ENCODE results near the gene MAVS.
"Not testable (repeated sequence)": the region's sequence is repeated elsewhere in the genome, so short reads cannot be mapped to it uniquely, and the experiment has no call there.

The MAVS gene

DNA sequence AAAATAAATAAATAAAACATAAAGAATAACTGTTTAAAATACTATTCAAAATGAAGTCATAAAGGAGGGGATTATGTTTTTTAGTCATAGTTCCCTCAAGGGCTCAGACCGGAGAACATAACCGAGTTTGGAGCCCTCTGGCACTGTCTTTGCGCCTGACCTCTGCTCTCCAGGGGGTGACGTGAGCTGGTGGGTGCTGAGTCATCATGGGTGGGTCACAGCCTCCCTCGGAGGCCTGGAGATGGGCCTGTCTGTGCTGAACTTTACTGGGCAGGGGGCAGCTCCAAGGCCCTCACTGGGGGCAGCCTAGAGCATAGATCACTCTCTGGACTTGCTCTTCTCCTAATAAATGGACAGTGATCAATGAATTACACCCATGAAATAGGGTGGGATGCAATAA is 3.1 kb upstream of the MAVS start:
- no peak for ATAC-seq
- no peak for TF ChIP-seq RARB (CRISPR knock-in tag; IDR thresholded peaks at IDR 0.05)
- TF ChIP-seq CSDC2 (CRISPR knock-in tag; IDR thresholded peaks at IDR 0.05) = no peak
- TF ChIP-seq POU6F1 (CRISPR knock-in tag; IDR thresholded peaks at IDR 0.05; ENCODE audit: borderline replicate concordance, low read depth) = no peak
- no peak for TF ChIP-seq SNAI2 (CRISPR knock-in tag; IDR thresholded peaks at IDR 0.05)
- TF ChIP-seq ZFP30 (CRISPR knock-in tag; IDR thresholded peaks at IDR 0.05) = no peak
- TF ChIP-seq, protein P1, sequence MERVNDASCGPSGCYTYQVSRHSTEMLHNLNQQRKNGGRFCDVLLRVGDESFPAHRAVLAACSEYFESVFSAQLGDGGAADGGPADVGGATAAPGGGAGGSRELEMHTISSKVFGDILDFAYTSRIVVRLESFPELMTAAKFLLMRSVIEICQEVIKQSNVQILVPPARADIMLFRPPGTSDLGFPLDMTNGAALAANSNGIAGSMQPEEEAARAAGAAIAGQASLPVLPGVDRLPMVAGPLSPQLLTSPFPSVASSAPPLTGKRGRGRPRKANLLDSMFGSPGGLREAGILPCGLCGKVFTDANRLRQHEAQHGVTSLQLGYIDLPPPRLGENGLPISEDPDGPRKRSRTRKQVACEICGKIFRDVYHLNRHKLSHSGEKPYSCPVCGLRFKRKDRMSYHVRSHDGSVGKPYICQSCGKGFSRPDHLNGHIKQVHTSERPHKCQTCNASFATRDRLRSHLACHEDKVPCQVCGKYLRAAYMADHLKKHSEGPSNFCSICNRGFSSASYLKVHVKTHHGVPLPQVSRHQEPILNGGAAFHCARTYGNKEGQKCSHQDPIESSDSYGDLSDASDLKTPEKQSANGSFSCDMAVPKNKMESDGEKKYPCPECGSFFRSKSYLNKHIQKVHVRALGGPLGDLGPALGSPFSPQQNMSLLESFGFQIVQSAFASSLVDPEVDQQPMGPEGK (CRISPR knock-in tag; IDR thresholded peaks at IDR 0.05; ENCODE audit: borderline replicate concordance) = no peak
- TF ChIP-seq TOX (CRISPR knock-in tag; IDR thresholded peaks at IDR 0.05; ENCODE audit: borderline replicate concordance) = no peak
- TF ChIP-seq, protein P2, sequence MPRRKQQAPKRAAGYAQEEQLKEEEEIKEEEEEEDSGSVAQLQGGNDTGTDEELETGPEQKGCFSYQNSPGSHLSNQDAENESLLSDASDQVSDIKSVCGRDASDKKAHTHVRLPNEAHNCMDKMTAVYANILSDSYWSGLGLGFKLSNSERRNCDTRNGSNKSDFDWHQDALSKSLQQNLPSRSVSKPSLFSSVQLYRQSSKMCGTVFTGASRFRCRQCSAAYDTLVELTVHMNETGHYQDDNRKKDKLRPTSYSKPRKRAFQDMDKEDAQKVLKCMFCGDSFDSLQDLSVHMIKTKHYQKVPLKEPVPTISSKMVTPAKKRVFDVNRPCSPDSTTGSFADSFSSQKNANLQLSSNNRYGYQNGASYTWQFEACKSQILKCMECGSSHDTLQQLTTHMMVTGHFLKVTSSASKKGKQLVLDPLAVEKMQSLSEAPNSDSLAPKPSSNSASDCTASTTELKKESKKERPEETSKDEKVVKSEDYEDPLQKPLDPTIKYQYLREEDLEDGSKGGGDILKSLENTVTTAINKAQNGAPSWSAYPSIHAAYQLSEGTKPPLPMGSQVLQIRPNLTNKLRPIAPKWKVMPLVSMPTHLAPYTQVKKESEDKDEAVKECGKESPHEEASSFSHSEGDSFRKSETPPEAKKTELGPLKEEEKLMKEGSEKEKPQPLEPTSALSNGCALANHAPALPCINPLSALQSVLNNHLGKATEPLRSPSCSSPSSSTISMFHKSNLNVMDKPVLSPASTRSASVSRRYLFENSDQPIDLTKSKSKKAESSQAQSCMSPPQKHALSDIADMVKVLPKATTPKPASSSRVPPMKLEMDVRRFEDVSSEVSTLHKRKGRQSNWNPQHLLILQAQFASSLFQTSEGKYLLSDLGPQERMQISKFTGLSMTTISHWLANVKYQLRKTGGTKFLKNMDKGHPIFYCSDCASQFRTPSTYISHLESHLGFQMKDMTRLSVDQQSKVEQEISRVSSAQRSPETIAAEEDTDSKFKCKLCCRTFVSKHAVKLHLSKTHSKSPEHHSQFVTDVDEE (CRISPR knock-in tag; IDR thresholded peaks at IDR 0.05) = no peak
- TF ChIP-seq PPARA (CRISPR knock-in tag; IDR thresholded peaks at IDR 0.05; ENCODE audit: borderline replicate concordance) = no peak
- TF ChIP-seq ZNF8 (CRISPR knock-in tag; IDR thresholded peaks at IDR 0.05) = no peak
- TF ChIP-seq ESRRG (CRISPR knock-in tag; IDR thresholded peaks at IDR 0.05) = no peak
- no peak for TF ChIP-seq ZNF70 (CRISPR knock-in tag; IDR thresholded peaks at IDR 0.05)
- TF ChIP-seq BACH2 (CRISPR knock-in tag; IDR thresholded peaks at IDR 0.05; ENCODE audit: borderline replicate concordance) = no peak
- no peak for TF ChIP-seq TCF4 (CRISPR knock-in tag; IDR thresholded peaks at IDR 0.05; ENCODE audit: borderline replicate concordance)

DNA sequence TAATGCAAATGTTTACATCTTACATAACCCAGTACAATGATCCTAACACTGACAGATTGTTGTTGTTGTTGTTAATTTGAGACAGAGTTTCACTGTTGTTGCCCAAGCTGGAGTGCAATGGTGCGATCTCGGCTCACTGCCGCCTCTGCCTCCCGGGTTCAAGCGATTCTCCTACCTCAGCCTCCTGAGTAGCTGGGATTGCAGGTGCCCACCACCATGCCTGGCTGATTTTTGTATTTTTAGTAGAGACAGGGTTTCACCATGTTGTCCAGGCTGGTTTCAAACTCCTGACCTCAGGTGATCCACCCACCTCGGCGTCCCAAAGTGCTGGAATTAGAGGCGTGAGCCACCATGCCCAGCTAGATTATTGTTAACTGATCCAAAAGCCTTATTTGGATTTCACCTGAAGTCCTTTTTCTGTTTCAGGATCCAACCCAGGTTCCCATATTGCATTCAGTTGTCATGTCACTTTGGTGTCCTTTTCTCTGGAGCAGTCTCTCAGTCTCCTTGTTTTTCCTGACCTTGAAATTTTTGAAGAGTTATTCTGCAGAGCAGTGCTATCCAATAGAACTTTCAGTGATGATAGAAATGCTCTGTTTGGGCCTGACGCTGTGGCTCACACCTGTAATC is 2.5 kb upstream of the MAVS start:
- ATAC-seq = not testable (repeated sequence)

- ATAC-seq = no peak
- TF ChIP-seq ESRRG (CRISPR knock-in tag; IDR thresholded peaks at IDR 0.05) (no peak), RARB (CRISPR knock-in tag; IDR thresholded peaks at IDR 0.05) (no peak), ZC3H10 (CRISPR knock-in tag; IDR thresholded peaks at IDR 0.05) (no peak), OSR1 (CRISPR knock-in tag; IDR thresholded peaks at IDR 0.05) (no peak), ZNF8 (CRISPR knock-in tag; IDR thresholded peaks at IDR 0.05) (no peak), ZNF70 (CRISPR knock-in tag; IDR thresholded peaks at IDR 0.05) (no peak), CSDC2 (CRISPR knock-in tag; IDR thresholded peaks at IDR 0.05) (no peak), BACH2 (CRISPR knock-in tag; IDR thresholded peaks at IDR 0.05; ENCODE audit: borderline replicate concordance) (no peak), TCF4 (CRISPR knock-in tag; IDR thresholded peaks at IDR 0.05; ENCODE audit: borderline replicate concordance) (no peak), SNAI2 (CRISPR knock-in tag; IDR thresholded peaks at IDR 0.05) (no peak), PPARA (CRISPR knock-in tag; IDR thresholded peaks at IDR 0.05; ENCODE audit: borderline replicate concordance) (no peak), ZNF565 (CRISPR knock-in tag; conservative IDR thresholded peaks at IDR 0.05; ENCODE audit: low read depth) (no peak), TOX (CRISPR knock-in tag; IDR thresholded peaks at IDR 0.05; ENCODE audit: borderline replicate concordance) (no peak)
- TF ChIP-seq, protein P3, sequence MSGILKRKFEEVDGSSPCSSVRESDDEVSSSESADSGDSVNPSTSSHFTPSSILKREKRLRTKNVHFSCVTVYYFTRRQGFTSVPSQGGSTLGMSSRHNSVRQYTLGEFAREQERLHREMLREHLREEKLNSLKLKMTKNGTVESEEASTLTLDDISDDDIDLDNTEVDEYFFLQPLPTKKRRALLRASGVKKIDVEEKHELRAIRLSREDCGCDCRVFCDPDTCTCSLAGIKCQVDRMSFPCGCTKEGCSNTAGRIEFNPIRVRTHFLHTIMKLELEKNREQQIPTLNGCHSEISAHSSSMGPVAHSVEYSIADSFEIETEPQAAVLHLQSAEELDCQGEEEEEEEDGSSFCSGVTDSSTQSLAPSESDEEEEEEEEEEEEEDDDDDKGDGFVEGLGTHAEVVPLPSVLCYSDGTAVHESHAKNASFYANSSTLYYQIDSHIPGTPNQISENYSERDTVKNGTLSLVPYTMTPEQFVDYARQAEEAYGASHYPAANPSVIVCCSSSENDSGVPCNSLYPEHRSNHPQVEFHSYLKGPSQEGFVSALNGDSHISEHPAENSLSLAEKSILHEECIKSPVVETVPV (CRISPR knock-in tag; IDR thresholded peaks at IDR 0.05) = no peak
- TF ChIP-seq, protein P1 (CRISPR knock-in tag; IDR thresholded peaks at IDR 0.05; ENCODE audit: borderline replicate concordance) = no peak
Measured at GRCh38 chr20:3846378-3846739, 275 bp upstream of the MAVS start.
